Effector CD8-positive, alpha-beta T cell (primary cell): ENCODE results near the gene OXSM.

Experiments
- DNase-seq: peaks from one replicate; lab custom pipeline; 2025; lab: John Stamatoyannopoulos, UW
- total RNA-seq, 4 experiments: gene quantifications; one replicate each; lab custom pipeline; 2026; lab: John Stamatoyannopoulos, UW

OXSM gene
- total RNA-seq: 9.9 to 15.9 (median 12.6) reads per million in 4 experiments

DNA sequence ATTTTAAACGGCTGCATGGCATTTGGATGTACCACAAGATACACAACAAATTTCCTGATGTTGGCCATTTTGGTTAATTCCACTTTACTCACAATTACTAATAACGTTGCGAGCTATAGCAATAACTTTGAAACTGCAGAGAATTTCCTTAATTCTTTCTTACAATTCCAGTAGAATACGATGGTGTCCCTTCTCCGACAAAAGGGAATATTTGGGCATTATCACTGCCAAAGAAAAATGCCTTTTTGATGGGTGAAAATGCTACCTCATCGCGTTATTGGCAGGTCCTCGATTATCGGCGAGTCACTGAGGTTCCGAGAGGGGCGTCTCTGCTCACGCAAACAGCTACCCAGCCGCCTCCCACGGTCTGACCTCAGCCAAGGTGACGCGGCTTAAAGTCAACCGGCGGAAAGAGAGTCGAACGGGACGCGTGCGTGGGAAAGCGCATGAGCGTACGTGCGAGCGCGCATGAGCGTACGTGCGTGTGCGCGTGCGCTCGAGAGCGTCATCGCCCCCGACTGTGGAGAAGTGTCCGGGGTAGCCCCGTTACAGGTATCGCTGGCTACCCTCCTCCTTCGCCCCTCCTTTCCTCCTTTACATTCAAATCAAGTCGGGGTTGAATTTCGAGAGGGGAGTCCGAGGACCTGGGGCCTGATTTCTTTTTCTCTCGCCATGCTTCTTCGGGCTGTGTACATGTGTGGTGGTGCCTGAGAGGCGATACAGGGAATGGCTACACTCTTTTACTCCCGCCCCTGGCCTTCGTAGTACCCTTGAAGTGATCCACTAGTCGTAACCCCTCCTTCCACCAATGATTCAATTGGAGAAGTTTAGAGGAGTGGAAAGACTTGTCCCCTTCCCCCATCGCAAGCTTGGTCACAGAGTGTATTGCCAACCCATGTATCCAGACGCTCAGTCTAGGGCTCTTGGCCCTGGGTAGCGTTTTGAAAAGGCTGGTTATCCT, at the start of gene OXSM:
TSS of gene OXSM (plus strand) at position 495 of the 961 bp plus-strand sequence. CDS start 931 bp downstream, outside the sequence.
- peak; percentile 88 for DNase-seq

DNA sequence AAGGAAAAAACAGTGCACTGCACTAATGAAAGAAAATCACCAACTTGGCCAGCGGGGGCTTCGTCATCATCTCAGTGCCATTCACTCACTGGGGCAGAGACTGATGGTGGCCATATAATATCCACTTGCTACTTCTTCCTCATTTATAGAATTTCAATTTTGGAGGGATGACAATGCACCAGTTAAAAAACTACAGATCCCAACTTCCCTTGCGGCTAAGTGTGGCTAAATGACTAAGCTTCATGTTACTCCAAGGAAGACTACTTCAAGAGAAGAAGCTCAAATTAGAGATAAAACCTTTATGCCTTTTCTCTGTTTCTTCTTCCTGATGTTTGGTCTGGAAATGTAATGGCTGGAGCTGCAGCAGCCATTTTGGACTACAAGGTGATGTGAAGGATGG, 45.4 kb upstream of the OXSM start:
- no peak for DNase-seq

DNA sequence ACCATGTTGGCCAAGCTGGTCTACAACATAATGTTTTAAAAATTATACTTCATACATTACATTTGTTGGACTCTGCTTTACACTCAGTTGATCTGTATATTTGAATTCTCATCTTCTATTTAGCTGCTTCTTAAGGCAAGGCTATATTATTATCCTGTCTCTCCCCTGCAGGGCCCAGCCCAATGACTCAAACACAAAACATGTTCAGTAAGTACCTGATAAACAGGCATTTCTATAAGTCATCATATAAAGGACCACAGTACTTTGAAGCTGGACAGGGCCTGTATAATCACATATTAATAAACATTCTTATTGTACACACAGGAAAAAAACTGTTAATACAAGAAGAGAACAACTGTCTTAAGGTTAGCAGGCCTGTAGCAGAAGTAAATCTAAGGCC, 42.9 kb upstream of the OXSM start:
- no peak for DNase-seq

DNA sequence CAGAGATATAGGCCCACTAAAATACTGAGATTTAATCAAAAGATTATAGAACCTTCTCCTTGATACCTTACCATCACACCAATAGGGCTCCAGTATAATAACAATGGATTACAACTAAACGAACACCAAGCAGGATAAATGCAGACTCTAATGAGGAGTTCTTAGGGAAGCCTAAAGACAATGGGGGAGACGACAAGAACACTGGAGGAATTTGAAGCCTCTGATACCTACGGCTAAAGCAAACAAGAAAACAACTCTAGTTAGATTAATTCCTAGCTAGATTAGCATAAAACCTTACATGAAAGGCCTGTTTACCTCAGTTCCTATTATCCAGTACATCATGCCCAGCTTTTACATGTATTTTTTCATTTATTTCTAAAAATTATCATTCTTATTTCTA, 41.7 kb upstream of the OXSM start:
- DNase-seq: no peak

DNA sequence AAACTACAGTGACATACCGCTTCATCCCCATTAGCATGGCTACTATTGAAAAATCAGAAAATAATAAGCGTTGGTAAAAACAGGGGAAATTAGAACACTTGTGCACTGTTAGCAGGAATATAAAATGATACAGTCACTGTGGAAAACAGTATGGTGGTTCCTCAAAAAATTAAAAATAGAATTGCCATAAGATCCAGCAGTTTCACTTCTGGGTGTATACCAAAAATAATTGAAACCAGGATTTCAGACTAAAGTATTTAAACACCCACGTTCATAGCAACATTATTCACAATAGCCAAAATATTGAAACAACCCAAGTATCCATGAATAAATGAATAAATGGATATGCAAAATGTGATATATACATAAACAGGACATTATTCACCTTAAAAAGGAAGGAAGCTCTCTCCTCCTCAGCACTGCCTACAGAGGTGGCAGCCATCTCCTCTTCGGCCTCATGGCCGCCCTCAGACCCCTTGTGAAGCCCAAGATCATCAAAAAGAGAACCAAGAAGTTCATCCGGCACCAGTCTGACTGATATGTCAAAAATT, 40.8 kb upstream of the OXSM start:
- no peak for DNase-seq

DNA sequence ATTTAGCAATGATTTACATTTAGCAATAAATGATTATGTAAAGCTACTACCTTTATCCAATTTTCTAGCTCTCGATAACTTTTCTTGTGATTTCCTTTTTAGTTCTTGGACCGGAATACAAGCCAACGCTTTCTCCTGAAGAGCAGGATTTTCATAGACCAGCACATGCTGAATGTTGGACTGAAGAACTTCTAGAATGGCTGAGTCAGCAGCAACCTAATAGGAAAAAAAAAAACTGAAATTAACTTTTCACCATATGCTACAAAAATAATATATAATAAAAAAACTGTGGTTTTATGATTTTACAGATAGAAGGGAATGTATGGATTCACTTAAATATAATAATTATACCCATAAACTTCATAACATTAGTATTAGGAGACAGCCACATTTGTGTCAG, 38.8 kb upstream of the OXSM start:
- no peak for DNase-seq

DNA sequence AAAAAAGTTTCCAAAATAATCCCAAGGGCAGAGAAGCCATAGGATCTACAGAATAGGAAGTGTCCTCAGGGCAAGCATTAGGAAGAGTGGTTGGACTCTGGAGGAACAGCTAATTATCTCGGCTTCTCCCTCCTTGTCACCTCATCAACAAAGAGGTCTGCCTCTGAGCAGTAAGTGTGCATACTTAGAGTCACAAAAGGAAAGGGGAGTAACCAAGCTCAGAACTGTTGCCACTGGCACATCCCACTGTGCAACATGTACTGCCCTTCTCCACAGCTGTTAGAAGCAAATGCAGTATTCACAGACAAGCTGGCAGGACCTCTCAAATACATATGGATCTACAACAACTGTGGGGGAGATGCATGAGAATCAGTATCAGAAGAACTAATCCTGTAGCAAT, 38.2 kb upstream of the OXSM start:
- DNase-seq: no peak

DNA sequence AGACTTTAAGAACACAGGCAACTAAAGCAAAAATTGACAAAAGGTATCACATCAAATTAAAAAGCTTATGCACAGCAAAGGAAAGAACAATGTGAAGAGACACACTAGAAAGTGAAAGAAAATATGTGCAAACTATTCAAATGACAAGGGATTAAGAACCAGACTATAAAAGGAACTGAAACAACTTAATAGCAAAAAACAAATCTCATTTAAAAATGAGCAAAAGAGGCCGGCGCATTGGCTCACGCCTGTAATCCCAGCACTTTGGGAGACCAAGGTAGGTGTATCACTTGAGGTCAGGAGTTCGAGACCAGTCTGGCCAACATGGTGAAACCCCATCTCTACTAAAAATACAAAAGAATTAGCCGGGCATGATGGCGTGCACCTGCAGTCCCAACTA, 21.0 kb upstream of the OXSM start:
- no peak for DNase-seq

DNA sequence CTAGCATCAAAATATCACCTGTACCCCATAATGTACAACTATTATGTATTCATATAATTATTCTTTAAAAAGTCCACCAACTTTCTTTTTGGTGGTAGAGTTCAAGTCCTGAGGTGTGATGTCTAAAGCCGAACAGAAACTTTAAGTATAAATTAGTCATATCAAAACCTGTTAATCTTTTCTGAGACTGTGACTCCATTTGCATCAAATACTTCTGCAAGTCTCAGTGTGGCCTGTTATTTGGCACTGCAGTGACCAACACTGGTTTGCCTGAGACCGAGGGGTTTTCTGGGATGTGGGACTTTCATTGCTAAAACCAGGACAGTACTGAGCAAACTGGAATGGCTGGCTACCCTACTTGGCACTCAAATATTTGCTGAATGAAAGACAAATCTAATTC, 14.0 kb upstream of the OXSM start:
- no peak for DNase-seq

DNA sequence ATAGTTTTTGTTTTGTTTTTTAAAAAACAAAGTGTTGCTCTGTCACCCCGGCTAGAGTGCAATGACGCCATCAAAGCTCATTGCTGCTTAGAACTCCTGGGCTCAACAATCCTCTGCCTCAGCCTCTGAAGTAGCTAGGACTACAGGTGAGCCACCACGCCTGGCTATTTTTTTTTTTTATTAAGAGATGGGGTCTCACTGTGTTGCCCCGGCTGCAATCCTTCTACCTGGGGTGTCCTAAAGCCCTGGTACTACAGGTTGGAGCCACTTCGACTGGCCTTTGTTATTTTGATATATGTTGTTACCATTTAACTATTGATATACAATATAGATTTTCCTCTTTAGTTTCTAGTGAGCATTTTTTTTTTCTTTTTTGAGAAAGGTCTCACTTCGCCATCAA, 9.3 kb upstream of the OXSM start:
- DNase-seq: no peak

DNA sequence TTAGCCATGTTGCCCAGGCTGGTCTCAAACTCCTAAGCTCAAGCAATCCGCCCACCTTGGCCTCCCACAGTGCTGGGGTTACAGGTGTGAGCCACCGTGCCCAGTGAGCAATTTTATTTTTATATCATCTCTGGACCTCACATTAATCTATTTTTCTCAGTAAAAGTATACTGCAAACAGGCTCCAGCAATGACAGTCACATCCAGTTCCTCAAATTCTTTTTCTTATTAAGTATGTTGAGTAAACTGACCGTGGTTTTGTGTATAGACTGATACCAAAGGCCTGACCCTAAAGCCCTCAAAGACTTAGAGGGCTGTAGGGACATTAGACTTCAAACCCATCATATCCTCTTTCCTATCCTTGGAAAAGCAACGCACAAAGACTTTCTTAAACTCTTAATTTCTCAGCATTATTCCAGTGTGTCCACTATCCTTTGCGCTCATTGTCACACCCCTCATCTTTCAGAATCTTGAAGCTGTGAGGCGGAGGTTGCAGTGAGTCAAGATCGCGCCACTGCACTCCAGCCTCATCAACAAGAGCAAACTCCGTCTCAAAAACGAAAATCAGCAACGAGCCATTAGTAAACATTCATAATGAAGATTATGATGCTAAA, 8.6 kb upstream of the OXSM start:
- no peak for DNase-seq

DNA sequence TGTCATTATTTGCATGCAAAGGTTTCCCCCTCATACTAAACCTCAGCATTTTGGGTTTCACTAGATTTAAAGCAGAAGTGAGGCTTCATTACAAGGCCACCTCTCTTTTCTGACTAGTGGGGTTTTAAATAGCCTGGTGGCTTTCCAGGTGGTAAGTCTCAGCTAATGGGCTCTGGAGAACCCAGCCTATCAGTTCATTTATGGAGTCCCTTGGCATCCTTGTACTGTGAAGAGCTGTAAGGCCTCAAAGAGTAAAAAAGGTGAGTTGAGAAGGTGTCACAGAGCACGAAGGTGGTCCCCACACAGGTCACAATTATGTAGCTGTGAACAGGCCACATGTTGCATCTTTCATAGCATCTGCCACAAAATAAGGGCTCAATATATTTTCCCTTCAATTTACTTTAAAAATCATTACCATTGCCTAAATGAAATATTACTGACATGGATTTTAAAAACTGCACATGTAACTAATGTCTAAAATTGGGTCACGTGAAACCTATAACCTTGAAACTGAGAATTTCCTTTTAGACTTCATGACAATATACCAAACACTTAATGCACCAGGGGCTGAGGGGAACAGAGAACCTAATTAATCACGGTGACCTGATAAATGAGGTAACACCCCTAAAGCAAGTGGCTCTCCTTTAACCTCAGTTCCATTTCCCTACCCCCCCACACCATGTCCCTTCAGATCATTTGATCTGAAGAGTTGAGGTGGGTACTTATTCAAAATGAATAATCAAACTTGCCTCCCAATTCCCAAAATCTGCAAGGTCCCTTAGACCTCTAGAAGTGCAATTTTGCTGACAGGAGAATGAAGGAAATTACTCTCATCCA, 7.9 kb upstream of the OXSM start:
- no peak for DNase-seq

DNA sequence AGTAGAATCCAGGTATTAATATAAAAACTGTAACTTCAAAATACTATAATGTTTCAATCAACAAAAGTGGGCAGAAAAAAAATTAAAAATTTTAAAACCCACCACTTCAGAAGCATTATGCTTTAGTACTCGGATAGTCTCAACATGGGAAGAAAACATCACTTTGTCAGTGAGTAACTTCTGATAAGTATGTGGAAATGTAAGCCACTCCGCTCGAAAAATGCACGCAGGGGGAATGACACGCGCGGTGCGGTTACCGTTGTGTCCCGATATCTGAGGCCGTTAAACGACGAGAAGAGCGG, 7.3 kb upstream of the OXSM start:
- DNase-seq: no peak

DNA sequence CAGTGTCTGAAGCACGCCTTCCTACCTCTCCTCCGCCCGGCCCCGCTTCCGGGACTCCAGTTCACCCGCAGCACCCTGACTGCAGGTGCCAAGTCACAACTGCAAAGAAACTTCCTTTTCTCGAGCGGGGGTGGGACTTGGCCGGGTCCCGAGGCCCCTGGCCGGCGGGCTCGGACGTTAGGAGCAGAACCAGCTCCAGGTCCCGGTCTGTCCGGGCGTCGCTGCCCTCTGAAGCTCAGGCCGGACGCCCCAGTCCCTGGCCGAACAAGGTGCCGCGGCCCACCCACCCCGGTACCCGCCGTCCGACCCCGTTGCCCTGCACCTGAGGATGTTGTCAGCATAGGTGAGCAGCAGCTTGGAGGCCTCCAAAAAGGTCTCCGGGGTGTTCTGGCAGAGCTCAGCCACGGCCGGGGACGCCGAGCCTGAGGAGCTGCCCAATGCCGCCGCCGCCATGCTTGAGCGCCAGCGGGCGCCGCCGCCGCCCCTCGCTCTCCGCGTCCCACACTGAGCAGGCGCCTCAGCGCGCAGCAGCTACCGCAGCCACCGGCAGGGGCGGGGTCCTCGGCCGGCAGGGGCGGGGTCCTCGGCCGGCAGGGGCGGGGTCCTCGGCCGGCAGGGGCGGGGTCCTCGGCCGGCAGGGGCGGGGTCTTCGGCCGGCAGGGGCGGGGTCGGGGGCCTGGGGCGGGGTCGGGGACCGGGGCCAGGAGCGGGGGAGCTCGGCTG, 6.8 kb upstream of the OXSM start, which contains the start of gene NGLY1:
TSS of gene NGLY1 (minus strand) at position 506 of the 723 bp plus-strand sequence. CDS start at position 453, 53 bp downstream.
- peak; percentile 73 for DNase-seq

DNA sequence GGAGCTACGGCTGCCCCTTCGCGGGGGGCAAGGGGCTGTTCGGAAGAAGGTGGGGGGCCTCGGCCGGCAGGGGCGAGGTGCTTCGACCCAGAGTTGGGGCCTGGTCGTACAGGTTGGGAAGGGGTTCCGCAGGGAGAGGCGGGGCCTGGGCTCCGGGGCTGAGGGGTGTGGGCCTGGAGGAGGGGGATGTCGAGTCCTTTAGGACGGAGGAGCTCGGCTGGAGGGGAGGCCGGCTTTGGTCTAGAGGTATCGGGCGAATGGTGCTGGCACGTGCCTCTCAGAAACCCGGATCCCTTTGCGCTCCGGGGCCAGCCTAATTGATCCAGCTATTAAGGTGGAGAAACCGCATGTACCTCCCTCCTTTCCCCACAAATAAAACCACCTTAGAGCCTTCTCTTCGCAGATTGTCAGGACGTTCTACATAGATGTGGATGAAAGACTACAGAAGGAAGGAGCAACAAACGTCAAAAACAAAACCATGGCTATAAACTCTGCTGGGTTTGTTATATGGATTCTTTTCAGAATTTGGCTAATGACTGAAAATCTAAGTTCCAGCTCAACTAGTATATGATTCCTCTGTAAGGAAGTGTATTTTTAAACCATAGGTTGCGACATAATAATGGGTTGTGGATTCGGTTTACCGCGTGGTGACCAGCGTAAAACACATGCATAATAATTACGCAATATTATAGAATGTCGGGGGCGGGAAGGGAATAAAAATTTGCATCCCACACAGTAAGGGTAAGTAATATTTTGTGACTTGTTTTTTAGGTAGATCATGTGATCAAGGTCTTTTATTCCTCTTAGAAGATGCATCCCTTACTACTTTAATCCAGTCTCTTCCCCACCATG, 6.0 kb upstream of the OXSM start:
- no peak for DNase-seq

DNA sequence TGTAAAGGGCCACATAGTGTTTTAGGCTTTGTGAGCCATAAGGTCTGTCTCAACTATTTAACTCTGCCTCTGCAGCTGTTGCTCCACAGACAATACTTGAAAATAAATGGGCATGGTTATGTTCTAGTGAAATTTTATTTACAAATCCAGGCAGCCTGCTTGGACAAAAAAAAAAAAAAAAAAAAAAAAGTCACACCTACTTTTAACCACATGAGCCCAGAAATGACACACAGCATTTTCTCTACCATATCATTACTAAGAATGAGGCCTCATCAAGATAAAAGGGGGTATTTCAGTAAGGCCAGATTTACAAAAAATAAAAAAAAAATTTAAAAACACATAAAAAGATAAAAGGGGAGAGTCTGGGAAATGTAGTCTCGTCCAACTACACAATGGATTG, 4.9 kb upstream of the OXSM start:
- no peak for DNase-seq

DNA sequence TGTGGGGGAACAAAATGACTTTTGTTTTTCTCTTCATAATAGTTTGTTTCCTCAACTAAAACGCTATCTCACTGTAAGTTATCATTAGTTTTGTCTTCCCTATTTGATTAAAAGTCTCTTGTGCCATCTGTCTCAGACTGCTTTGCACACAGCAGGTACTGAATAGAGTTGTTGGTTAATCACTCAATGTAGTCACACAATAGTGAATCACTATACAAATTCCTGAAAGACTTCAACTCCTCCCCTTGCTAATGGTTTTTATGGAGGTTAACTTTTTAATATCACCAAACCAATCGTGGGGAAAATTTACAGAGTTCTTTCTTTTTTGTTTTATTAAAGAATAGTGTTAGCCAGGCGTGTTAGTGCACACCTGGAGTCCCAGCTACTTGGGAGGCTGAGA, 4.1 kb upstream of the OXSM start:
- no peak for DNase-seq

DNA sequence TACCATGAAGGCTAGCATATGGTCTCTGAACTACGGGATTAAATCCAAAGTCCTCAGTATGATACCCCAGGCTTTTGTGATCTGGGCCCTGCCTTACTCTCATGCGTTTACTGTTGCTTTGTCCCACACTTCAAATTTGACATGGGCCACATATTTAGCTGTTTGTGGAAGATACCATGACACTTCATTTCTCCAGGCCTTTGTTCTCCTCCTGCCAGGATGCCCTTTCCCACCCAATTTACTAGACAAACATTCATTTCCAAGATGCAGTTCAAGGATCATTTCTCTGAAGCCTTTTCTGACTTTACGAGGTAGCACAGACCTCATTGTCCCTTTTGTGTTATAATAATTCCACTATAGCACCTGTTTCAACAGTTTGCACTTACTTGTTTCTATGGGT, 2.2 kb upstream of the OXSM start:
- no peak for DNase-seq

DNA sequence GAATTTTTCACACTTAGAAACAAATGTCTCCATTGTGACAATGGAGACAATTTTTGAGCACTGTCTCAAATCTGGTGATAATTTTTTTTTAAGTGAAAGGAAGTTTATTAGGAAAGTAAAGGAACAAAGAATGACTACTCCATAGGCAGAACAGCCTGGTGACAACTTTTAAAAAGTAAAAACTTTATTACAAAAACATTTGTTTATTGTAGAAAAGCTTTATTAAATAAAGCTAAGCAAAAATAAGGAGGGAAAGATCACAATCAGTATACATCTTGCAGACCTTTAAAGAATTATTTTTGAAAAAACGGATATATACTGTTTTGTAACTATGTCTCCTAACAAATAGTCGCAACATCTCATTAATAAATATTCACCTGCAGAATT, 688 bp upstream of the OXSM start:
- no peak for DNase-seq

DNA sequence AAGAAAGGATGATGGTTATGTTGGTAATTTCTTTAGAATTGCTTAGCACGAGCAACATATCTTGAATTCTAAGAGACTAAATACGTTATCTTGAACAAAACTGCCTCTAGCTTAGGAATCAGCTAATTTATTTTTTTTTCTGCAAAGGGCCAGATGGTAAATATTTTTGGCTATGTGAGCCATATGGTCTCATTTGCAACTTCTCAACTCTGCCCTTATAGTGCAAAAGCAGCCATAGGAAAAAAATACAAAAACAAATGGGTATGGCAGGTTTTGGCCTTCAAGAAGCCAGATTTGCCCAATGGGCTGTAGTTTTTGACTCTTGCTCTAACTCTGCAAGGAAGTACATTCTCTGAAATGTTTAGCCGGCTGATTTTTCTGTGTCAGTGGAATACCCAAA, 11.9 kb downstream of the OXSM start:
- no peak for DNase-seq

DNA sequence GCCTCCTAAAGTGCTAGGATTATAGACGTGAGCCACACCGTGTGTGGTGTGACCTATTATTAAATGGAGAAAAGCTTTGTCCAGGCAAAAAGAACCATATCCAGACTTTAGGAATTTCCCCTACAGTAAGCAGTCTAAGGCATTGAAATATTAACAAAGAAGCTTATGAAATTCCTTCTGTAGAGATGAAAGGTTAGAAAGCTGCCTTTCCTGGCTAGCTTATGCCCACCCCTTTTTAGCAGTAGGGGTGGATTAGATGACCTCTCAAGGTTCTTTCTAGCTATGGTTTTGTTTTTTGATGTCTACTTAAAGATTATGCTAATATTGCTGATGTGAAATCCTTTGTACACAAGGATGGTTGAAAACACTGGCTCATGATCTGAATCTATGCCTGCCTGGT, 13.9 kb downstream of the OXSM start:
- no peak for DNase-seq
